HEK293 (cell line): Measurements from ENCODE around the gene VWF.

Experiments used
- ZNF133 ChIP-seq: fragments of 450-650 bp; formaldehyde crosslinking; IDR thresholded peaks from 2 replicates; pipeline ENCODE4 v1.5.1; 2016; ENCODE audit warnings: missing biosample characterization, missing genetic modification characterization
- ZNF140 ChIP-seq: fragments of 450-650 bp; formaldehyde crosslinking; IDR thresholded peaks from 2 replicates; pipeline ENCODE4 v1.5.1; 2016; ENCODE audit warnings: missing biosample characterization, missing genetic modification characterization
- ZNF610 ChIP-seq: fragments of 450-650 bp; formaldehyde crosslinking; IDR thresholded peaks from 2 replicates; pipeline ENCODE4 v1.5.1; 2016; ENCODE audit warnings: missing biosample characterization, missing genetic modification characterization, borderline replicate concordance
- ZNF670 ChIP-seq: fragments of 450-650 bp; formaldehyde crosslinking; IDR thresholded peaks from 2 replicates; pipeline ENCODE4 v1.5.1; 2016; ENCODE audit warnings: missing biosample characterization, missing genetic modification characterization, low read depth

DNA sequence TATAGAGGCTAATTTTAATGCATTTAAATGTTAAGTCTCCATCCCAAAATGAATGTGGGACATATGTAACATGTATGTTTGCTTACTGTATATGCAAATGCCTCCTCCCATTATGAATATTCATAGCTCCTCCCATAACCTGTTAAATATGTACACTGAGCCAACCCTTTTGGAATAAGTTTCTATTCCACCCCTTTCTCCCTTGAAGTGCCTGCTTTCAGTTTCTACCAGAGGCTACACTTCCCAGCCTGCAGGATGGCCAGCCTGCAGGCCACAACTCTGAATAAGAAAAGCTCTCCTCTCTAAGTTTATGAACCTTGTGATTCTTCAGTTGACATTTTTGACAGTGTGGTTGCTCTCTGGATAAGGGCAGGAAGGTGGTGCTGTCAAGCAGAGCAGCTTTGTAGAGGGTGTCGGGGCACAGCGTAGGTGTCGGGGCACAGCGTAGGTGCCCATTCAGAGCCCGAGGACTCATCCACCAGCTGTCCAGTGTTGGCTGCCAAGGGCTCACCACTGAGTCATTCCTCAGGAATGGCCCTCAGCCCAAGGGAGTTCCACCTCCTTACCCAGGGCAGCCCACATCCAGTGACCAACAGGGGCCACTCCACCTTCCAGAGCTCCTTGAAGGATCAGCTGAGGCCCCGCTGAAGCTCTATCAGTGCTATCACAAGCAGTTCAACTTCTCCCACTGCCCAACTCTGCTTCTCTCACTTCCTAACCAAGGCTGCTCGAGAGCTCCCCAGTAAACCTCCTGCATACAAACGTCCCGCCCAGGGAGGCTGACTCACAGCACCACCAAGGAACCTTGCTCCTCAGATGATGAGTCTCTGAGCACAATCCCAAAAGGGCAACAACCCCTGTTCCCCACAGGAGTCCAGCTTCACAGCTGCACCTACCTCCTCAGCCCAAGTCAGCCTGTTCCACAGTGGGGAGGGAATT, 31.4 kb downstream of the VWF start:
- no peak for TF ChIP-seq ZNF610 (tag by site-specific recombination)
- no peak for TF ChIP-seq ZNF133 (tag by site-specific recombination)
- TF ChIP-seq ZNF670, result no peak
- TF ChIP-seq ZNF140 (tag by site-specific recombination), result no peak
